Heart left ventricle (tissue), 13 donors: ENCODE measurements around the gene KIF2A.

Experiments
- POLR2A ChIP-seq, 2 donors: fragments of 450-650 bp; IDR thresholded peaks; one replicate each; pipeline ENCODE4 v1.6.1; 2017; ENCODE audit warnings: antibody characterized with exemption in 2 of 2, mild to moderate bottlenecking in 2 of 2, moderate library complexity in 2 of 2
- TF ChIP-seq, protein P1 (sequence below), 12 donors: fragments of 200-600 bp; sonication (generic) in 4 of 12; IDR thresholded peaks; one replicate each; pipeline versions ENCODE4 v1.5.0 to v1.8.0; 2018 to 2022; ENCODE audit warnings: antibody characterized with exemption in 12 of 12, mild to moderate bottlenecking in 5 of 12
- donor health status: ischemic (EF 13 %, LVEDD 7.1; RV severe dilation, severe dysfunction).
- donor health status: DM: no; HTN: yes; CAD: no.
- donor health status: DM: no; HTN: no; CAD: no.
- donor health status: ischemic (EF 25% LVEDD 6.9; RV normal size, moderate dysfunction).
- donor health status: ischemic (EF 25% LVEDD 5.7; RV mildly dilated, moderate dysfunction).
- donor health status: ischemic (EF 35%, LVEDD 5.7; RV mildly dilated, moderate dysfunction).
- donor health status: nonischemic (EF 11% LVEDD 7.7; RV severe dilation, severe dysfunction).
- donor health status: DM: yes; HTN: yes; CAD: no.
- donor health status: PGD.
- donor health status: ischemic (EF 29% LVEDD 5.4; RV normal size, mild dysfunction).
- donor health status: nonischemic (EF 23%, LVEDD 6.1; RV moderate dilation, normal function).

GRCh38 chr5:62374090-62374489, 68.1 kb downstream of the KIF2A start:
- TF ChIP-seq, protein P1, sequence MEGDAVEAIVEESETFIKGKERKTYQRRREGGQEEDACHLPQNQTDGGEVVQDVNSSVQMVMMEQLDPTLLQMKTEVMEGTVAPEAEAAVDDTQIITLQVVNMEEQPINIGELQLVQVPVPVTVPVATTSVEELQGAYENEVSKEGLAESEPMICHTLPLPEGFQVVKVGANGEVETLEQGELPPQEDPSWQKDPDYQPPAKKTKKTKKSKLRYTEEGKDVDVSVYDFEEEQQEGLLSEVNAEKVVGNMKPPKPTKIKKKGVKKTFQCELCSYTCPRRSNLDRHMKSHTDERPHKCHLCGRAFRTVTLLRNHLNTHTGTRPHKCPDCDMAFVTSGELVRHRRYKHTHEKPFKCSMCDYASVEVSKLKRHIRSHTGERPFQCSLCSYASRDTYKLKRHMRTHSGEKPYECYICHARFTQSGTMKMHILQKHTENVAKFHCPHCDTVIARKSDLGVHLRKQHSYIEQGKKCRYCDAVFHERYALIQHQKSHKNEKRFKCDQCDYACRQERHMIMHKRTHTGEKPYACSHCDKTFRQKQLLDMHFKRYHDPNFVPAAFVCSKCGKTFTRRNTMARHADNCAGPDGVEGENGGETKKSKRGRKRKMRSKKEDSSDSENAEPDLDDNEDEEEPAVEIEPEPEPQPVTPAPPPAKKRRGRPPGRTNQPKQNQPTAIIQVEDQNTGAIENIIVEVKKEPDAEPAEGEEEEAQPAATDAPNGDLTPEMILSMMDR (IDR thresholded peaks at IDR 0.05) = no peak
- TF ChIP-seq POLR2A (IDR thresholded peaks at IDR 0.05) = no peak
